ENCODE measurements around the gene ZRANB3. TPM values are rescaled to one million over a fixed set of nuclear protein-coding genes. Genes with fewer than 3 reads are reported as not detected.

Gene ZRANB3
- total and polyA plus RNA-seq, 4 donors: 2.5 to 7.2 (median 4.1) TPM

DNA sequence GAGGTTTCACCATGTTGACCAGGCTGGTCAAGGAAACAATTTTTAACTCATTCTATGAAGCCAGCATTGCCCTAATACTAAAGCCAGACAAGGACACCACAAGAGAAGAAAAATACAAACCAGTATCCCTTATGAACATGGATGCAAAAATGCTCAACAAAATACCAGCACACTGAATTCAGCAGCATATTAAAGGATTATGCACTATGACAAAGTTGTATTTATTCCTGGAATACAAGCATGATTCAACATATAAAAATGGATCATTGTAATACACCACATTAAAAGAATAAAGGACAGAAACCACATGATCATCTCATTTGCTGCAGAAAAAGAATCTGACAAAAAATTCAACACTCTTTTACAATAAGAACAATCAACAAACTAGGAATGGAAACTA, 340.2 kb downstream of the ZRANB3 start:
- H3K9ac ChIP-seq (ENCODE audit: low read depth in 1 of 2, low read length in 2 of 2): no peak overlapping the region
- H3K4me1 ChIP-seq (ENCODE audit: control insufficient read depth in 4 of 4, insufficient read depth in 4 of 4, low read length in 3 of 4): no peaks in the 10 kb centered on the region
- no peak overlapping the region for H3K27ac ChIP-seq (ENCODE audit: low read depth in 1 of 2, low read length in 2 of 2)
- H3K36me3 ChIP-seq (ENCODE audit: control insufficient read depth in 4 of 4, insufficient read depth in 3 of 4, low read depth in 1 of 4, low read length in 3 of 4): no peaks in the 10 kb centered on the region
- DNase-seq (ENCODE audit: low spot score): no peak
- peaks cover 0 to 5% (median 0%) of the 10 kb centered on the region in 4 donors for H3K9me3 ChIP-seq (ENCODE audit: control insufficient read depth in 4 of 4, low read length in 3 of 4)
- TF ChIP-seq FOXA1 (IDR thresholded peaks at IDR 0.05) (no peak), HNF4A (conservative IDR thresholded peaks at IDR 0.05) (no peak), GABPA (IDR thresholded peaks at IDR 0.05 in 1 of 2, conservative IDR thresholded peaks at IDR 0.05 in 1 of 2) (no peak), FOXA2 (IDR thresholded peaks at IDR 0.05) (no peak), TAF1 (conservative IDR thresholded peaks at IDR 0.05) (no peak), HNF4G (IDR thresholded peaks at IDR 0.05) (no peak), JUND (IDR thresholded peaks at IDR 0.05) (no peak)
- TF ChIP-seq, protein P1, sequence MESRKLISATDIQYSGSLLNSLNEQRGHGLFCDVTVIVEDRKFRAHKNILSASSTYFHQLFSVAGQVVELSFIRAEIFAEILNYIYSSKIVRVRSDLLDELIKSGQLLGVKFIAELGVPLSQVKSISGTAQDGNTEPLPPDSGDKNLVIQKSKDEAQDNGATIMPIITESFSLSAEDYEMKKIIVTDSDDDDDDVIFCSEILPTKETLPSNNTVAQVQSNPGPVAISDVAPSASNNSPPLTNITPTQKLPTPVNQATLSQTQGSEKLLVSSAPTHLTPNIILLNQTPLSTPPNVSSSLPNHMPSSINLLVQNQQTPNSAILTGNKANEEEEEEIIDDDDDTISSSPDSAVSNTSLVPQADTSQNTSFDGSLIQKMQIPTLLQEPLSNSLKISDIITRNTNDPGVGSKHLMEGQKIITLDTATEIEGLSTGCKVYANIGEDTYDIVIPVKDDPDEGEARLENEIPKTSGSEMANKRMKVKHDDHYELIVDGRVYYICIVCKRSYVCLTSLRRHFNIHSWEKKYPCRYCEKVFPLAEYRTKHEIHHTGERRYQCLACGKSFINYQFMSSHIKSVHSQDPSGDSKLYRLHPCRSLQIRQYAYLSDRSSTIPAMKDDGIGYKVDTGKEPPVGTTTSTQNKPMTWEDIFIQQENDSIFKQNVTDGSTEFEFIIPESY (IDR thresholded peaks at IDR 0.05): no peak
- TF ChIP-seq, protein P2, sequence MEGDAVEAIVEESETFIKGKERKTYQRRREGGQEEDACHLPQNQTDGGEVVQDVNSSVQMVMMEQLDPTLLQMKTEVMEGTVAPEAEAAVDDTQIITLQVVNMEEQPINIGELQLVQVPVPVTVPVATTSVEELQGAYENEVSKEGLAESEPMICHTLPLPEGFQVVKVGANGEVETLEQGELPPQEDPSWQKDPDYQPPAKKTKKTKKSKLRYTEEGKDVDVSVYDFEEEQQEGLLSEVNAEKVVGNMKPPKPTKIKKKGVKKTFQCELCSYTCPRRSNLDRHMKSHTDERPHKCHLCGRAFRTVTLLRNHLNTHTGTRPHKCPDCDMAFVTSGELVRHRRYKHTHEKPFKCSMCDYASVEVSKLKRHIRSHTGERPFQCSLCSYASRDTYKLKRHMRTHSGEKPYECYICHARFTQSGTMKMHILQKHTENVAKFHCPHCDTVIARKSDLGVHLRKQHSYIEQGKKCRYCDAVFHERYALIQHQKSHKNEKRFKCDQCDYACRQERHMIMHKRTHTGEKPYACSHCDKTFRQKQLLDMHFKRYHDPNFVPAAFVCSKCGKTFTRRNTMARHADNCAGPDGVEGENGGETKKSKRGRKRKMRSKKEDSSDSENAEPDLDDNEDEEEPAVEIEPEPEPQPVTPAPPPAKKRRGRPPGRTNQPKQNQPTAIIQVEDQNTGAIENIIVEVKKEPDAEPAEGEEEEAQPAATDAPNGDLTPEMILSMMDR (IDR thresholded peaks at IDR 0.05; ENCODE audit: low read depth, low read length, missing input control): no peak
- TF ChIP-seq, protein P3, sequence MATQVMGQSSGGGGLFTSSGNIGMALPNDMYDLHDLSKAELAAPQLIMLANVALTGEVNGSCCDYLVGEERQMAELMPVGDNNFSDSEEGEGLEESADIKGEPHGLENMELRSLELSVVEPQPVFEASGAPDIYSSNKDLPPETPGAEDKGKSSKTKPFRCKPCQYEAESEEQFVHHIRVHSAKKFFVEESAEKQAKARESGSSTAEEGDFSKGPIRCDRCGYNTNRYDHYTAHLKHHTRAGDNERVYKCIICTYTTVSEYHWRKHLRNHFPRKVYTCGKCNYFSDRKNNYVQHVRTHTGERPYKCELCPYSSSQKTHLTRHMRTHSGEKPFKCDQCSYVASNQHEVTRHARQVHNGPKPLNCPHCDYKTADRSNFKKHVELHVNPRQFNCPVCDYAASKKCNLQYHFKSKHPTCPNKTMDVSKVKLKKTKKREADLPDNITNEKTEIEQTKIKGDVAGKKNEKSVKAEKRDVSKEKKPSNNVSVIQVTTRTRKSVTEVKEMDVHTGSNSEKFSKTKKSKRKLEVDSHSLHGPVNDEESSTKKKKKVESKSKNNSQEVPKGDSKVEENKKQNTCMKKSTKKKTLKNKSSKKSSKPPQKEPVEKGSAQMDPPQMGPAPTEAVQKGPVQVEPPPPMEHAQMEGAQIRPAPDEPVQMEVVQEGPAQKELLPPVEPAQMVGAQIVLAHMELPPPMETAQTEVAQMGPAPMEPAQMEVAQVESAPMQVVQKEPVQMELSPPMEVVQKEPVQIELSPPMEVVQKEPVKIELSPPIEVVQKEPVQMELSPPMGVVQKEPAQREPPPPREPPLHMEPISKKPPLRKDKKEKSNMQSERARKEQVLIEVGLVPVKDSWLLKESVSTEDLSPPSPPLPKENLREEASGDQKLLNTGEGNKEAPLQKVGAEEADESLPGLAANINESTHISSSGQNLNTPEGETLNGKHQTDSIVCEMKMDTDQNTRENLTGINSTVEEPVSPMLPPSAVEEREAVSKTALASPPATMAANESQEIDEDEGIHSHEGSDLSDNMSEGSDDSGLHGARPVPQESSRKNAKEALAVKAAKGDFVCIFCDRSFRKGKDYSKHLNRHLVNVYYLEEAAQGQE (IDR thresholded peaks at IDR 0.05): no peak
- H3K4me3 ChIP-seq (ENCODE audit: low read depth in 1 of 3, low read length in 3 of 3): no peak overlapping the region
- H3K27me3 ChIP-seq (ENCODE audit: control insufficient read depth in 4 of 4, insufficient read depth in 4 of 4, low read length in 3 of 4): no peaks in the 10 kb centered on the region

DNA sequence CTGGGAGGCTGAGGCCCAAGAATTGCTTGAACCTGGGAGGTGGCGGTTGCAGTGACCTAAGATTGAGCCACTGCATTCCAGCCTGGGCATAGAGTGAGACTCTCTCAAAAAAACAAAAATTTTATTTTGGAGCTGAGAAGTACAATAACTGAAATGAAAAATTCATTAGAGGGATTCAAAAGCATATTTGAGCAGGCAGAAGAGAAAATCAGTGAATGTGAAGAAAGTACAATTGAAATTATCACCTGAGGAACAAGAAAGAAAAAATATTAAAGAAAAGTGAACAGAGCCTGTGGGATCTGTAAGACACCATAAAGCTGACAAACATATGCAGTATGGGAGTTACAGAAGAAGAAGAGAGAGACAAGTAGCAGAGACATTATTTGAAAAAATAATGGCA, 341.9 kb downstream of the ZRANB3 start:
- Histone ChIP-seq H3K9ac (ENCODE audit: low read depth in 1 of 2, low read length in 2 of 2) (no peak overlapping the region), H3K27ac (ENCODE audit: low read depth in 1 of 2, low read length in 2 of 2) (no peak overlapping the region), H3K4me1 (ENCODE audit: control insufficient read depth in 4 of 4, insufficient read depth in 4 of 4, low read length in 3 of 4) (no peaks in the 10 kb centered on the region), H3K9me3 (ENCODE audit: control insufficient read depth in 4 of 4, low read length in 3 of 4) (peaks cover 0 to 5% (median 0%) of the 10 kb centered on the region in 4 donors), H3K27me3 (ENCODE audit: control insufficient read depth in 4 of 4, insufficient read depth in 4 of 4, low read length in 3 of 4) (no peaks in the 10 kb centered on the region), H3K4me3 (ENCODE audit: low read depth in 1 of 3, low read length in 3 of 3) (no peak overlapping the region), H3K36me3 (ENCODE audit: control insufficient read depth in 4 of 4, insufficient read depth in 3 of 4, low read depth in 1 of 4, low read length in 3 of 4) (no peaks in the 10 kb centered on the region)
- no peak for DNase-seq (ENCODE audit: low spot score)
- WGBS: 99% methylated on average over 1 of the region's 1 CpG
- TF ChIP-seq TAF1 (conservative IDR thresholded peaks at IDR 0.05): no peak
- TF ChIP-seq, protein P1 (IDR thresholded peaks at IDR 0.05): no peak
- no peak for TF ChIP-seq EGR1 (IDR thresholded peaks at IDR 0.05; ENCODE audit: low read depth in 2 of 2)
- no peak for TF ChIP-seq SP1 (IDR thresholded peaks at IDR 0.05)
- TF ChIP-seq, protein P3 (IDR thresholded peaks at IDR 0.05): no peak
- no peak for TF ChIP-seq JUND (IDR thresholded peaks at IDR 0.05)
- no peak for TF ChIP-seq NR2F2 (IDR thresholded peaks at IDR 0.05)
- TF ChIP-seq, protein P4, sequence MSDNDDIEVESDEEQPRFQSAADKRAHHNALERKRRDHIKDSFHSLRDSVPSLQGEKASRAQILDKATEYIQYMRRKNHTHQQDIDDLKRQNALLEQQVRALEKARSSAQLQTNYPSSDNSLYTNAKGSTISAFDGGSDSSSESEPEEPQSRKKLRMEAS (IDR thresholded peaks at IDR 0.05): no peak
- TF ChIP-seq HNF4G (IDR thresholded peaks at IDR 0.05): no peak
- TF ChIP-seq HNF4A (conservative IDR thresholded peaks at IDR 0.05): no peak
- TF ChIP-seq GABPA (IDR thresholded peaks at IDR 0.05 in 1 of 2, conservative IDR thresholded peaks at IDR 0.05 in 1 of 2): no peak
- no peak for TF ChIP-seq FOXA2 (IDR thresholded peaks at IDR 0.05)
- TF ChIP-seq RXRA (IDR thresholded peaks at IDR 0.05): no peak
- no peak for TF ChIP-seq FOXA1 (IDR thresholded peaks at IDR 0.05)
- no peak for TF ChIP-seq RAD21 (IDR thresholded peaks at IDR 0.05)
- no peak for TF ChIP-seq YY1 (IDR thresholded peaks at IDR 0.05)

Measured in liver (tissue), 9 donors.